ENCODE results near the gene GPR137. TPM values are rescaled to one million over a fixed set of nuclear protein-coding genes. Genes with fewer than 3 reads are reported as not detected.
A peak's percentile ranks its signal among the peaks of the same experiment; 100 is the strongest.

The GPR137 gene
- total RNA-seq, 1 experiment from 2014 or later: 51.8 TPM

GRCh38 chr11:64304316-64305072 is 18.8 kb downstream of the GPR137 start:
- Mint-ChIP-seq H3K36me3 (peaks cover 3% of the 10 kb centered on the region), H3K27ac (peak overlapping the region; percentile 100), H3K9me3 (no peaks in the 10 kb centered on the region), H3K27me3 (ENCODE audit: low read depth) (peaks cover 26% of the 10 kb centered on the region), H3K4me3 (peak overlapping the region; percentile 91), H3K4me1 (peaks cover 16% of the 10 kb centered on the region)
- ChIA-PET CTCF (interaction anchor here (0.6 to 5.6 kb wide), 43 partner anchors 8 to 370 kb away, joined by 3 to 151 read pairs (median 5); partner anchors contain the start of genes BAD, DNAJC4, FERMT3 and FKBP2), POLR2A (interaction anchor here (0.6 to 2.6 kb wide), 11 partner anchors 13 to 474 kb away, joined by 3 to 25 read pairs (median 4); partner anchors contain the start of genes PRDX5 and TRMT112)
- DNase-seq (ENCODE audit: low spot score) (peak; percentile 97), ATAC-seq (peak; percentile 31)
- TF ChIP-seq NR2C2 (CRISPR knock-in tag; IDR thresholded peaks at IDR 0.05): no peak
- TF ChIP-seq NFYB (CRISPR knock-in tag; conservative IDR thresholded peaks at IDR 0.05; ENCODE audit: low read depth): no peak
- no peak for TF ChIP-seq MXD4 (CRISPR knock-in tag; IDR thresholded peaks at IDR 0.05; ENCODE audit: borderline replicate concordance)
- TF ChIP-seq NFATC4 (CRISPR knock-in tag; IDR thresholded peaks at IDR 0.05): no peak
- no peak for TF ChIP-seq ZNF671 (CRISPR knock-in tag; IDR thresholded peaks at IDR 0.05)
- no peak for TF ChIP-seq ZNF532 (CRISPR knock-in tag; IDR thresholded peaks at IDR 0.05; ENCODE audit: borderline replicate concordance)
- no peak for TF ChIP-seq PRRX2 (CRISPR knock-in tag; IDR thresholded peaks at IDR 0.05)
- no peak for TF ChIP-seq IRF2 (CRISPR knock-in tag; IDR thresholded peaks at IDR 0.05; ENCODE audit: borderline replicate concordance, low read depth)
- TF ChIP-seq, protein P1, sequence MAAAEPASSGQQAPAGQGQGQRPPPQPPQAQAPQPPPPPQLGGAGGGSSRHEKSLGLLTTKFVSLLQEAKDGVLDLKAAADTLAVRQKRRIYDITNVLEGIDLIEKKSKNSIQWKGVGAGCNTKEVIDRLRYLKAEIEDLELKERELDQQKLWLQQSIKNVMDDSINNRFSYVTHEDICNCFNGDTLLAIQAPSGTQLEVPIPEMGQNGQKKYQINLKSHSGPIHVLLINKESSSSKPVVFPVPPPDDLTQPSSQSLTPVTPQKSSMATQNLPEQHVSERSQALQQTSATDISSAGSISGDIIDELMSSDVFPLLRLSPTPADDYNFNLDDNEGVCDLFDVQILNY (CRISPR knock-in tag; IDR thresholded peaks at IDR 0.05): peak; percentile 35; the same call in 1 of the 2 replicates
- no peak for TF ChIP-seq RELA (CRISPR knock-in tag; IDR thresholded peaks at IDR 0.05; ENCODE audit: borderline replicate concordance)
- TF ChIP-seq TEAD1 (CRISPR knock-in tag; IDR thresholded peaks at IDR 0.05): peak; percentile 52; the same call in 1 of the 2 replicates
- no peak for TF ChIP-seq PRDM15 (CRISPR knock-in tag; IDR thresholded peaks at IDR 0.05)
- TF ChIP-seq AFF4 (CRISPR knock-in tag; IDR thresholded peaks at IDR 0.05; ENCODE audit: borderline replicate concordance): no peak
- TF ChIP-seq HMGA2 (CRISPR knock-in tag; IDR thresholded peaks at IDR 0.05): no peak
- TF ChIP-seq MAX (CRISPR knock-in tag; IDR thresholded peaks at IDR 0.05): peak; percentile 80
- TF ChIP-seq FOXP4 (CRISPR knock-in tag; IDR thresholded peaks at IDR 0.05): no peak
- TF ChIP-seq HMGXB4 (CRISPR knock-in tag; IDR thresholded peaks at IDR 0.05): peak; percentile 87; the same call in 1 of the 2 replicates
- TF ChIP-seq CREM (CRISPR knock-in tag; IDR thresholded peaks at IDR 0.05): no peak
- TF ChIP-seq ETV6 (CRISPR knock-in tag; IDR thresholded peaks at IDR 0.05): no peak
- 0 out of 2 replicates have a peak, but pooled peaks have one; percentile 55 for TF ChIP-seq ATF1 (CRISPR knock-in tag; IDR thresholded peaks at IDR 0.05)
